HG03135 (cell line): Measurements from ENCODE around the gene LPAR1.

Experiments used
- ATAC-seq: cut with Tn5 transposase; IDR thresholded peaks from one replicate; pipeline ENCODE4 v1.9.1; 2021; ENCODE audit warnings: mild to moderate bottlenecking, moderate library complexity; ENCODE audit not compliant: unreplicated experiment

Gene LPAR1

GRCh38 chr9:111003182-111003581, 35.1 kb downstream of the LPAR1 start:
- no peak for ATAC-seq

- no peak for ATAC-seq
Measured at GRCh38 chr9:111001526-111001925, 36.7 kb downstream of the LPAR1 start.

GRCh38 chr9:111000202-111000601, 38.1 kb downstream of the LPAR1 start:
- no peak for ATAC-seq

GRCh38 chr9:110999379-110999778, 38.9 kb downstream of the LPAR1 start:
- no peak for ATAC-seq

GRCh38 chr9:110997847-110998246, 40.4 kb downstream of the LPAR1 start:
- ATAC-seq = no peak

GRCh38 chr9:110996436-110997220, 41.6 kb downstream of the LPAR1 start:
- ATAC-seq = no peak

GRCh38 chr9:110995420-110996340, 42.6 kb downstream of the LPAR1 start:
- no peak for ATAC-seq

GRCh38 chr9:110994771-110995241, 43.5 kb downstream of the LPAR1 start:
- no peak for ATAC-seq

- ATAC-seq = no peak
Measured at GRCh38 chr9:110990481-110990880, 47.8 kb downstream of the LPAR1 start.

- no peak for ATAC-seq
Measured at GRCh38 chr9:110986529-110986928, 51.7 kb downstream of the LPAR1 start.

GRCh38 chr9:110984890-110985437, 53.3 kb downstream of the LPAR1 start:
- no peak for ATAC-seq

- no peak for ATAC-seq
Measured at GRCh38 chr9:110980261-110980660, 58.0 kb downstream of the LPAR1 start.

- no peak for ATAC-seq
Measured at GRCh38 chr9:110979636-110980035, 58.6 kb downstream of the LPAR1 start.

- ATAC-seq = no peak
Measured at GRCh38 chr9:110978516-110978915, 59.8 kb downstream of the LPAR1 start.

GRCh38 chr9:110977259-110977709, 61.0 kb downstream of the LPAR1 start:
- ATAC-seq = no peak

- ATAC-seq = no peak
Measured at GRCh38 chr9:110975969-110976368, 62.3 kb downstream of the LPAR1 start.

- ATAC-seq = no peak
Measured at GRCh38 chr9:110975278-110975677, 63.0 kb downstream of the LPAR1 start.

- no peak for ATAC-seq
Measured at GRCh38 chr9:110971705-110972104, 66.6 kb downstream of the LPAR1 start.

GRCh38 chr9:110971234-110971633, 67.0 kb downstream of the LPAR1 start:
- ATAC-seq = no peak

GRCh38 chr9:110969971-110970386, 68.3 kb downstream of the LPAR1 start:
- no peak for ATAC-seq

GRCh38 chr9:110968096-110968495, 70.2 kb downstream of the LPAR1 start:
- ATAC-seq = no peak
